Peyer's patch (tissue), 4 donors: ENCODE measurements around the gene MRGPRG. TPM values are rescaled to one million over a fixed set of nuclear protein-coding genes. Genes with fewer than 3 reads are reported as not detected.

ENCODE experiments used
- DNase-seq, 3 donors: peaks; one replicate each; pipeline ENCODE4 v3.0.0-alpha.2; 2017 to 2019
- H3K27ac ChIP-seq, 4 donors: fragments of 200-600 bp; sonication (generic); one replicate each; pipeline ENCODE4 v1.5.1; 2016 to 2019
- H3K27me3 ChIP-seq, 2 donors: fragments of 200-600 bp; sonication (generic); one replicate each; pipeline ENCODE4 v1.5.1; 2019
- H3K36me3 ChIP-seq, 3 donors: fragments of 200-600 bp; sonication (generic); one replicate each; pipeline ENCODE4 v1.5.1; 2016 to 2019
- H3K4me1 ChIP-seq, 4 donors: fragments of 200-600 bp; sonication (generic); one replicate each; pipeline ENCODE4 v1.5.1; 2016 to 2019
- H3K4me3 ChIP-seq, 4 donors: fragments of 200-600 bp; sonication (generic); 1 replicate in 3 of 4; 2 replicates in 1 of 4; pipeline ENCODE4 v1.5.1; 2016 to 2019; ENCODE audit warnings: mild to moderate bottlenecking in 1 of 4
- H3K9me3 ChIP-seq, 4 donors: fragments of 200-600 bp; sonication (generic); one replicate each; pipeline ENCODE4 v1.5.1; 2016 to 2019; ENCODE audit warnings: mild to moderate bottlenecking in 1 of 4
- CTCF ChIP-seq, 6 experiments: fragments of 450-650 bp in 4 of 6; fragments of 200-600 bp in 2 of 6; sonication (generic) in 1 of 6; IDR thresholded peaks; one replicate each; pipeline ENCODE4 v1.5.1; 2017 to 2019; ENCODE audit warnings: antibody characterized with exemption in 6 of 6, mild to moderate bottlenecking in 3 of 6, moderate library complexity in 1 of 6
- POLR2A ChIP-seq, 2 donors: fragments of 450-650 bp; IDR thresholded peaks; one replicate each; pipeline ENCODE4 v1.5.1; 2017; ENCODE audit warnings: antibody characterized with exemption in 2 of 2, mild to moderate bottlenecking in 2 of 2, moderate library complexity in 2 of 2
- total RNA-seq, 4 donors: library from RNA; depleted of rRNA; stranded (reverse); fragments of >200 nt; gene quantifications; one replicate each; pipeline ENCODE4 v1.1.0, GENCODE V29; 2016

The MRGPRG gene
- total RNA-seq, 4 donors from 2014 or later = not detected

GRCh38 chr11:3237119-3237518, 18.5 kb upstream of the MRGPRG start:
- Histone ChIP-seq H3K4me1 (no peaks in the 10 kb centered on the region), H3K4me3 (no peak overlapping the region), H3K27me3 (no peaks in the 10 kb centered on the region), H3K36me3 (no peaks in the 10 kb centered on the region), H3K27ac (no peak overlapping the region), H3K9me3 (no peaks in the 10 kb centered on the region)
- no peak for TF ChIP-seq POLR2A (IDR thresholded peaks at IDR 0.05)
- no peak for TF ChIP-seq CTCF (IDR thresholded peaks at IDR 0.05)
- no peak for DNase-seq

GRCh38 chr11:3234846-3235245, 16.2 kb upstream of the MRGPRG start:
- TF ChIP-seq CTCF (IDR thresholded peaks at IDR 0.05) (no peak), POLR2A (IDR thresholded peaks at IDR 0.05) (no peak)
- no peak overlapping the region for H3K4me3 ChIP-seq
- no peak overlapping the region for H3K27ac ChIP-seq
- H3K27me3 ChIP-seq = no peaks in the 10 kb centered on the region
- no peaks in the 10 kb centered on the region for H3K4me1 ChIP-seq
- H3K36me3 ChIP-seq = no peaks in the 10 kb centered on the region
- no peak for DNase-seq
- H3K9me3 ChIP-seq = no peaks in the 10 kb centered on the region

GRCh38 chr11:3232956-3233355, 14.3 kb upstream of the MRGPRG start:
- no peak for DNase-seq
- TF ChIP-seq CTCF (IDR thresholded peaks at IDR 0.05) (no peak), POLR2A (IDR thresholded peaks at IDR 0.05) (no peak)
- Histone ChIP-seq H3K4me1 (no peaks in the 10 kb centered on the region), H3K27me3 (no peaks in the 10 kb centered on the region), H3K36me3 (no peaks in the 10 kb centered on the region), H3K27ac (no peak overlapping the region), H3K4me3 (no peak overlapping the region), H3K9me3 (no peaks in the 10 kb centered on the region)

- Histone ChIP-seq H3K4me3 (no peak within 1 kb of the TSS), H3K9me3 (no peaks in the 10 kb centered on the region), H3K36me3 (no peaks in the 10 kb centered on the region), H3K4me1 (no peaks in the 10 kb centered on the region), H3K27me3 (no peaks in the 10 kb centered on the region), H3K27ac (no peak within 1 kb of the TSS)
- DNase-seq = peak in 1 of 3 donors; percentile 51
- TF ChIP-seq CTCF (IDR thresholded peaks at IDR 0.05) = no peak
- TF ChIP-seq POLR2A (IDR thresholded peaks at IDR 0.05) = no peak
Measured at GRCh38 chr11:3231851-3232744, 13.5 kb upstream of the MRGPRG start, which contains the start of gene MRGPRE. MRGPRE (minus strand) TSS chr11:3232417; CDS start chr11:3228799, 3,618 bp downstream.

- TF ChIP-seq CTCF (IDR thresholded peaks at IDR 0.05) (no peak), POLR2A (IDR thresholded peaks at IDR 0.05) (no peak)
- Histone ChIP-seq H3K9me3 (no peaks in the 10 kb centered on the region), H3K27me3 (no peaks in the 10 kb centered on the region), H3K4me1 (no peaks in the 10 kb centered on the region), H3K27ac (no peak overlapping the region), H3K4me3 (no peak overlapping the region), H3K36me3 (no peaks in the 10 kb centered on the region)
- no peak for DNase-seq
Measured at GRCh38 chr11:3231550-3231850, 12.9 kb upstream of the MRGPRG start.
